ENCODE measurements around the gene LHPP. TPM values are rescaled to one million over a fixed set of nuclear protein-coding genes. Genes with fewer than 3 reads are reported as not detected.

LHPP gene
- total RNA-seq, 4 donors from 2014 or later, result 34.2 to 76.7 (median 38.2) TPM

GRCh38 chr10:124543971-124544370 is 82.3 kb downstream of the LHPP start:
- no peaks in the 10 kb centered on the region for H3K36me3 ChIP-seq
- peak in 1 of 3 donors; percentile 42 for DNase-seq
- H3K9me3 ChIP-seq, result no peaks in the 10 kb centered on the region
- H3K27ac ChIP-seq, result no peak overlapping the region
- TF ChIP-seq POLR2A (IDR thresholded peaks at IDR 0.05), result no peak
- TF ChIP-seq, protein P1, sequence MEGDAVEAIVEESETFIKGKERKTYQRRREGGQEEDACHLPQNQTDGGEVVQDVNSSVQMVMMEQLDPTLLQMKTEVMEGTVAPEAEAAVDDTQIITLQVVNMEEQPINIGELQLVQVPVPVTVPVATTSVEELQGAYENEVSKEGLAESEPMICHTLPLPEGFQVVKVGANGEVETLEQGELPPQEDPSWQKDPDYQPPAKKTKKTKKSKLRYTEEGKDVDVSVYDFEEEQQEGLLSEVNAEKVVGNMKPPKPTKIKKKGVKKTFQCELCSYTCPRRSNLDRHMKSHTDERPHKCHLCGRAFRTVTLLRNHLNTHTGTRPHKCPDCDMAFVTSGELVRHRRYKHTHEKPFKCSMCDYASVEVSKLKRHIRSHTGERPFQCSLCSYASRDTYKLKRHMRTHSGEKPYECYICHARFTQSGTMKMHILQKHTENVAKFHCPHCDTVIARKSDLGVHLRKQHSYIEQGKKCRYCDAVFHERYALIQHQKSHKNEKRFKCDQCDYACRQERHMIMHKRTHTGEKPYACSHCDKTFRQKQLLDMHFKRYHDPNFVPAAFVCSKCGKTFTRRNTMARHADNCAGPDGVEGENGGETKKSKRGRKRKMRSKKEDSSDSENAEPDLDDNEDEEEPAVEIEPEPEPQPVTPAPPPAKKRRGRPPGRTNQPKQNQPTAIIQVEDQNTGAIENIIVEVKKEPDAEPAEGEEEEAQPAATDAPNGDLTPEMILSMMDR (IDR thresholded peaks at IDR 0.05), result no peak
- H3K4me1 ChIP-seq, result peaks cover 0 to 13% (median 7%) of the 10 kb centered on the region in 4 donors
- H3K4me3 ChIP-seq, result no peak overlapping the region
- no peaks in the 10 kb centered on the region for H3K27me3 ChIP-seq

DNA sequence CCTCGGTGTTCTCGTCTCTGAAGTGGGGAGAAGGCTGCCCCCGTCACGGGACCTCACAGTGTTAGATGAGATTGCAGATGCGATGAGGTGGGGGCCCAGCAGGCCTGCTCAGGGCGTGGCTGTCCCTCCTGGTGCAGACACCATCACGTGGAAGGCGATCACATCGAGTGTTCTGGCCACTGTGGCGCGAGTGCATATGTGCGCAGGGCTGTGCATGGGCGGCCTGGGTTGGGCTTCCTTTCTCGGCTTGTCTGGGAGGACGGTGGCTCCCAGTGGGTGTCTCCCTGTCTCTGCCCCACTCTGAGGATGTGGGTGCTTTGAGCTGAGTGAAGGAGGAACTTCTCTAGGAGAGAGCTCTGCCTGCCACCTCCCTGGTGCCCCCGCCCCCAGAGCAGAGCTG is 83.1 kb downstream of the LHPP start:
- Histone ChIP-seq H3K27ac (peak overlapping the region in 1 of 4 donors; percentile 18), H3K4me3 (no peak overlapping the region), H3K9me3 (no peaks in the 10 kb centered on the region), H3K4me1 (peaks cover 0 to 16% (median 7%) of the 10 kb centered on the region in 4 donors), H3K36me3 (no peaks in the 10 kb centered on the region), H3K27me3 (no peaks in the 10 kb centered on the region)
- DNase-seq, result peak in 1 of 3 donors; percentile 46
- TF ChIP-seq, protein P1 (IDR thresholded peaks at IDR 0.05), result no peak
- no peak for TF ChIP-seq POLR2A (IDR thresholded peaks at IDR 0.05)

- TF ChIP-seq POLR2A (IDR thresholded peaks at IDR 0.05), result no peak
- TF ChIP-seq, protein P1 (IDR thresholded peaks at IDR 0.05), result no peak
- peaks cover 0 to 17% (median under 1%) of the 10 kb centered on the region in 4 donors for H3K4me1 ChIP-seq
- no peak overlapping the region for H3K4me3 ChIP-seq
- H3K9me3 ChIP-seq, result no peaks in the 10 kb centered on the region
- peak overlapping the region in 1 of 4 donors; percentile 25 for H3K27ac ChIP-seq
- no peaks in the 10 kb centered on the region for H3K36me3 ChIP-seq
- no peaks in the 10 kb centered on the region for H3K27me3 ChIP-seq
- DNase-seq, result peak in 2 of 3 donors; percentile 55 to 62
Measured at GRCh38 chr10:124545351-124546054, 83.9 kb downstream of the LHPP start.

DNA sequence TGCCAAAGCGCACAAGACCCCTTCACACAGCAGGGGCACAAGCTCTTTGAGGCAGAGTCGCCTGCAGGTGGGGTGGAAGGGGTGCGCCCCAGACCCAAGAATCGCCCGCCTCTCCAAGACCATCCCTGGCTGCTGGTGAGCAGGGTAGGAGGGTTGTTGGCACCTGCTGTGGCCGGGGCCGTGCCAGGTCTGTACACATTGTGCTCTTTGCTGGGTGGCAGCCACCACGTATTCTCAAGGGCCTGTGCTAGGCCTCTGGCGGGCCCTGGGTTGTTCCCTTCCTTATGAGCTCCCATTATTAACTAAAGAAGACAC is 84.4 kb downstream of the LHPP start:
- no peak overlapping the region for H3K4me3 ChIP-seq
- TF ChIP-seq, protein P1 (IDR thresholded peaks at IDR 0.05), result no peak
- TF ChIP-seq POLR2A (IDR thresholded peaks at IDR 0.05), result no peak
- no peaks in the 10 kb centered on the region for H3K9me3 ChIP-seq
- no peak for DNase-seq
- peaks cover 0 to 14% (median 0%) of the 10 kb centered on the region in 4 donors for H3K4me1 ChIP-seq
- H3K36me3 ChIP-seq, result no peaks in the 10 kb centered on the region
- H3K27me3 ChIP-seq, result no peaks in the 10 kb centered on the region
- H3K27ac ChIP-seq, result peak overlapping the region in 1 of 4 donors; percentile 25

DNA sequence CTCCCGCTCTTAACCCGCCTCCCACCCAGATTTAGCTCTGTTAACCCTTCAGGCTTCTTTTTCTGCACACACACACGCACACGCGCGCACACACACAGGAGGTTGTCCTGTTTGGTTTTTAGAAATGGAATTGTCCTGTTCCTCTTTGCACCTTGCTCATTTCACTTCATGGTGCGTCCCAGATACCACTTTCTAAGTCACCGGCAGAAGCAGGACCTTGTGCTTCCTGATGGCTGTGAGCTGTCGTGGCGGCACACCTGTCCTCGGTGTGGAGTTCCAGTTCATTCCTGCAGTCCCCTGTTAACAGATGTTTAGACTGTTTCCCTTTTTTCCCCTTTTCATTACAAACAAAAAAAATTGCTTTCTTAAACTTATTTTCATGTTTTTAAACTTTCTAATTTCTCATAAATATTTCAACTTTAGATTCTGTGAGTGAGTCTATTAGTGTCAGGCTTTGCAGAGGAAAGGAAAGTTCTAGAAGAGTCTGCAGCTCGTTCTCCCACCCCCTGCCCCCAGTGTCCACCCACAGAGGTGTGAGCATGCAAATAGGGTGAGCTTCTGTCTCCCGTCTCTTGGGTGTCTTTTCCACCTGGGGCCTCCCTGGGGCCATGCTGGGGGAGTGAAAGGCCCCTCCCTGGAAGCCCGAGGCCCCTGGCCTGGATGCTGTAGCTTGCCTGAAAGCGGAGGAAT is 85.5 kb downstream of the LHPP start:
- TF ChIP-seq POLR2A (IDR thresholded peaks at IDR 0.05), result no peak
- TF ChIP-seq, protein P1 (IDR thresholded peaks at IDR 0.05), result no peak
- no peak for DNase-seq
- H3K36me3 ChIP-seq, result no peaks in the 10 kb centered on the region
- no peaks in the 10 kb centered on the region for H3K9me3 ChIP-seq
- peaks cover 0 to 14% (median 0%) of the 10 kb centered on the region in 4 donors for H3K4me1 ChIP-seq
- H3K27ac ChIP-seq, result peak overlapping the region in 1 of 4 donors; percentile 46
- H3K27me3 ChIP-seq, result no peaks in the 10 kb centered on the region
- H3K4me3 ChIP-seq, result no peak overlapping the region

Data from Peyer's patch (tissue), 4 donors.